ENCODE results near the gene PCDH9.
A peak's percentile ranks its signal among the peaks of the same experiment; 100 is the strongest.

PCDH9 gene

GRCh38 chr13:67134417-67135129, 95.6 kb downstream of the PCDH9 start:
- Histone ChIP-seq H4K20me1 (ENCODE audit: insufficient read depth, low read length, poor library complexity, severe bottlenecking) (no peaks in the 10 kb centered on the region), H3K27me3 (ENCODE audit: insufficient read depth, low read length, poor library complexity, severe bottlenecking) (no peaks in the 10 kb centered on the region), H3K79me2 (ENCODE audit: insufficient read depth, low read length) (no peaks in the 10 kb centered on the region), H3F3A (ENCODE audit: low read depth) (no peaks in the 10 kb centered on the region), H3K4me2 (ENCODE audit: low read depth, low read length, poor library complexity, severe bottlenecking) (peak overlapping the region; percentile 57), H3K9me3 (ENCODE audit: insufficient read depth, low read depth, low read length) (no peaks in the 10 kb centered on the region), H3K9me2 (replicated peaks; ENCODE audit: low read depth, low read length) (no peaks in the 10 kb centered on the region), H3K36me3 (ENCODE audit: insufficient read depth, low read length) (no peaks in the 10 kb centered on the region), H3K4me1 (ENCODE audit: insufficient read depth, low read length, poor library complexity, severe bottlenecking) (peaks cover 12% of the 10 kb centered on the region), H3K9ac (ENCODE audit: low read depth, low read length, poor library complexity, severe bottlenecking) (peak overlapping the region; percentile 44), H2AFZ (ENCODE audit: low read length) (peak overlapping the region; percentile 91), H3K4me3 (ENCODE audit: low read length, poor library complexity, severe bottlenecking) (peak overlapping the region; percentile 46)
- TF ChIP-seq CTCF (conservative IDR thresholded peaks at IDR 0.05; ENCODE audit: low read length) (no peak), EZH2phosphoT487 (IDR thresholded peaks at IDR 0.05; ENCODE audit: borderline replicate concordance) (no peak)

- Histone ChIP-seq H3K4me2 (ENCODE audit: low read depth, low read length, poor library complexity, severe bottlenecking) (no peak overlapping the region), H2AFZ (ENCODE audit: low read length) (no peak overlapping the region), H3K36me3 (ENCODE audit: insufficient read depth, low read length) (no peaks in the 10 kb centered on the region), H3K79me2 (ENCODE audit: insufficient read depth, low read length) (no peaks in the 10 kb centered on the region), H3K27me3 (ENCODE audit: insufficient read depth, low read length, poor library complexity, severe bottlenecking) (no peaks in the 10 kb centered on the region), H3K9me2 (replicated peaks; ENCODE audit: low read depth, low read length) (no peaks in the 10 kb centered on the region), H3F3A (ENCODE audit: low read depth) (no peaks in the 10 kb centered on the region), H3K9me3 (ENCODE audit: insufficient read depth, low read depth, low read length) (no peaks in the 10 kb centered on the region), H4K20me1 (ENCODE audit: insufficient read depth, low read length, poor library complexity, severe bottlenecking) (no peaks in the 10 kb centered on the region), H3K9ac (ENCODE audit: low read depth, low read length, poor library complexity, severe bottlenecking) (no peak overlapping the region), H3K4me3 (ENCODE audit: low read length, poor library complexity, severe bottlenecking) (no peak overlapping the region), H3K4me1 (ENCODE audit: insufficient read depth, low read length, poor library complexity, severe bottlenecking) (peaks cover 11% of the 10 kb centered on the region)
- TF ChIP-seq CTCF (conservative IDR thresholded peaks at IDR 0.05; ENCODE audit: low read length) (no peak), EZH2phosphoT487 (IDR thresholded peaks at IDR 0.05; ENCODE audit: borderline replicate concordance) (no peak)
Measured at GRCh38 chr13:67133476-67133875, 96.7 kb downstream of the PCDH9 start.

GRCh38 chr13:67131393-67131792, 98.7 kb downstream of the PCDH9 start:
- Histone ChIP-seq H3K9me3 (ENCODE audit: insufficient read depth, low read depth, low read length) (no peaks in the 10 kb centered on the region), H3K36me3 (ENCODE audit: insufficient read depth, low read length) (no peaks in the 10 kb centered on the region), H2AFZ (ENCODE audit: low read length) (0 out of 2 replicates have a peak overlapping the region, but pooled peaks have one; percentile 13), H3K79me2 (ENCODE audit: insufficient read depth, low read length) (no peaks in the 10 kb centered on the region), H3K4me2 (ENCODE audit: low read depth, low read length, poor library complexity, severe bottlenecking) (no peak overlapping the region), H4K20me1 (ENCODE audit: insufficient read depth, low read length, poor library complexity, severe bottlenecking) (no peaks in the 10 kb centered on the region), H3K9me2 (replicated peaks; ENCODE audit: low read depth, low read length) (no peaks in the 10 kb centered on the region), H3K4me3 (ENCODE audit: low read length, poor library complexity, severe bottlenecking) (no peak overlapping the region), H3F3A (ENCODE audit: low read depth) (no peaks in the 10 kb centered on the region), H3K9ac (ENCODE audit: low read depth, low read length, poor library complexity, severe bottlenecking) (no peak overlapping the region), H3K27me3 (ENCODE audit: insufficient read depth, low read length, poor library complexity, severe bottlenecking) (no peaks in the 10 kb centered on the region), H3K4me1 (ENCODE audit: insufficient read depth, low read length, poor library complexity, severe bottlenecking) (peaks cover 7% of the 10 kb centered on the region)
- TF ChIP-seq EZH2phosphoT487 (IDR thresholded peaks at IDR 0.05; ENCODE audit: borderline replicate concordance) (no peak), CTCF (conservative IDR thresholded peaks at IDR 0.05; ENCODE audit: low read length) (no peak)

All from Loucy (cell line).